Activated CD8-positive, alpha-beta memory T cell treated with anti-CD3 and anti-CD28 coated beads, Interleukin-2, amount 10 ng/mL, durations not matched to agents 7 days and 5 days (primary cell): ENCODE results near the gene LITAFD. TPM values are rescaled to one million over a fixed set of nuclear protein-coding genes. Genes with fewer than 3 reads are reported as not detected.

Source experiments
- ATAC-seq: fragments of 150-1000 bp; cut with Tn5 transposase; one replicate; pipeline ENCODE4 v1.10.0; 2021; ENCODE audit warnings: moderate library complexity
- CTCF ChIA-PET: fragments of 350-600 bp; sonication (Branson Sonifier 250); formaldehyde crosslinking; loops from one replicate; lab custom pipeline; 2021; ENCODE audit warnings: antibody characterized with exemption; lab: Charles Lee
- DNase-seq: peaks from one replicate; pipeline ENCODE4 v3.0.0-alpha.2; 2020
- H3K27ac Mint-ChIP-seq: one replicate; pipeline ENCODE4 v1.8.0; 2021; ENCODE audit warnings: mild to moderate bottlenecking, mixed read lengths
- H3K27me3 Mint-ChIP-seq: one replicate; pipeline ENCODE4 v1.8.0; 2021; ENCODE audit warnings: mixed read lengths
- H3K36me3 Mint-ChIP-seq: one replicate; pipeline ENCODE4 v1.8.0; 2021; ENCODE audit warnings: mild to moderate bottlenecking, mixed read lengths
- H3K4me1 Mint-ChIP-seq: one replicate; pipeline ENCODE4 v1.8.0; 2021; ENCODE audit warnings: mixed read lengths
- H3K4me3 Mint-ChIP-seq: one replicate; pipeline ENCODE4 v1.8.0; 2021; ENCODE audit warnings: mild to moderate bottlenecking, moderate library complexity, mixed read lengths
- H3K9me3 Mint-ChIP-seq: one replicate; pipeline ENCODE4 v1.8.0; 2022; ENCODE audit warnings: low read depth, mixed read lengths
- total RNA-seq, 2 experiments: library from RNA; stranded (reverse); gene quantifications; one replicate each; pipeline ENCODE4 v1.2.3, GENCODE V29; 2021

The LITAFD gene
- total RNA-seq, 2 experiments from 2014 or later, result not detected

DNA sequence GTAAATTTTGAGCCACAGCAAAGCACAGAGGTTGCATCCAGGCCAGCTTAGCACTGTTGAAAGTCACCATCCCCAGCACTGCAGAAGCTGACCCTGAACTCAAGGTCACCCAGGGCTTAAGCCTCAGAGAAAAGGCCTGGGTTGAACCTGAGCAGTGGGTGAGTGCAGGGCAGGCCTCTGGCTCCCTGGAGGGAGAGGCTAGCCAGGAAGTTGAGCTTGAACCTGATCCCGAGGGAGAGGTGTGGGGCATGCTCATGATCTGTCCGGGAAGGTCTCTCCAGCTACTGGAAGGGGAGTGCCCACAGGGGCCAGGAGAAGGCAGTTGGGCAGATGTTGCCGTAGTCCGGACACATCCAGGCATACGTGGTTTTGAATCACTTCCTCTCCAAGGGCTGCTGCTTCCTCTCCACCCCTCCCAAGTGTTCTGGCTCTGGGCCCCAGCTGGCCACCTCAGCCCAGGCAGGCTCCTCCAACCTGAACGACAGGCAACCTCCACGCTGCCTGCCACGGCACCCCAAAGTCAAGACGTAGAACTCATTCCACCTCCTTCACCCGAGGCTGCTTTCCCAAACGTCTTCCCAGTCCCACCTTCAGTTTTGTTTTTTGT is 31.8 kb upstream of the LITAFD start:
- DNase-seq (peak; percentile 40), ATAC-seq (peak; percentile 34)
- Mint-ChIP-seq H3K4me3 (no peak overlapping the region), H3K27me3 (no peaks in the 10 kb centered on the region), H3K36me3 (peaks cover 34% of the 10 kb centered on the region), H3K27ac (peak overlapping the region; percentile 71), H3K4me1 (peaks cover 39% of the 10 kb centered on the region), H3K9me3 (no peaks in the 10 kb centered on the region)
- CTCF ChIA-PET, result interaction anchor here (1.6 to 2.0 kb wide), 2 partner anchors 20 to 34 kb away, joined by 4 read pairs; no protein-coding TSS in a partner anchor

DNA sequence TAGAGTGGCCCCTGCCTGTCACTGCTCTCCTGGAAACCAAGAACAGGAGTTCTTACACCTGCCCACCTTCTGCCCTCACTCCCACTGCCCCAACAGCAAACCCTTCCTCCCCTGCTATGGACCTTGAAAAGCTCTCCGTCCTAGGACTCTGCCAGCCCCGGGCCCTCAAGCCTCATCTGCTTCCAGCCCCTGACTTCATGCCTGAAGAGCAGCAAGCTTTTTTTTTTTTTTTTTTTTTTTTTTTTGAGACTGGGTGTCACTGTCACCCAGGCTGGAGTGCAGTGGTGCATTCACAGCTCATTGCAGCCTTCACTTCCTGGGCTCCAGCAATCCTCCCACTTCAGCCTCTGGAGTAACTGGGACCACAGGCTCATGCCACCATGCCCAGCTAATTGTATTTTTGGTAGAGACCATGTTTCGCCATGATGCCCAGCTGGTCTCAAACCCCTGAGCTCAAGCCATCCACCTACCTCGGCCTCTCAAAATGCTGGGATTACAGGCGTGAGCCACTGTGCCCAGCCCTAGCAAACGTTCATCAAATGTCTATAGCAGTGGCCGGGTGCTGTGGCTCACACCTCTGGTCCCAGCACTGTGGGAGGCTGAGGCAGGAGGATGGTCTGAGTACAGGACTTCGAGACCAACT is 30.3 kb upstream of the LITAFD start:
- CTCF ChIA-PET, result interaction anchor here (0.9 to 2.0 kb wide), 6 partner anchors 16 to 41 kb away, joined by 3 to 7 read pairs (median 4); partner anchors contain the start of gene CARHSP1
- Mint-ChIP-seq H3K4me3 (no peak overlapping the region), H3K27me3 (no peaks in the 10 kb centered on the region), H3K9me3 (no peaks in the 10 kb centered on the region), H3K36me3 (peaks cover 45% of the 10 kb centered on the region), H3K27ac (peak overlapping the region; percentile 70), H3K4me1 (peaks cover 41% of the 10 kb centered on the region)
- no peak for DNase-seq
- no peak for ATAC-seq

DNA sequence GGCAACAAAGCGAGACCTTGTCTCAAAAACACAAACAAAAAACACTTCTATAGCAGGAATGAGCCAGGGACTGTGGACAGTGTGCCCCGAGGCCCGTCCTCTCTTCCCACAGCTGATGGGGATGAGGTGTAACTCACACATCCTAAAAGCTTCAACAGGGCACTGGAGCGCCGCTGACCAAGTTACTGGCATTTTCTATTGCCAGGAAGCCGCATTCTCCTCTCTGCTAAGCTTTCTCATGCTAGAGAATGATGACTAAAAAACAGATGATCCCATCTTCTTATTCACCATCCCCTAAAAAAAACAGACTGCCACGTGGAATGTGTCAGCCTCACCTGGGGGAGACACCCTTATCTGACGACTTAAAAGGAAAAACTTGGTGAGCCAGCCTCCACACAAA is 29.6 kb upstream of the LITAFD start:
- Mint-ChIP-seq H3K4me1 (peaks cover 43% of the 10 kb centered on the region), H3K36me3 (peaks cover 46% of the 10 kb centered on the region), H3K9me3 (no peaks in the 10 kb centered on the region), H3K4me3 (no peak overlapping the region), H3K27ac (no peak overlapping the region), H3K27me3 (no peaks in the 10 kb centered on the region)
- no peak for DNase-seq
- ATAC-seq, result no peak
- CTCF ChIA-PET, result interaction anchor here (0.9 to 1.7 kb wide), 4 partner anchors 16 to 41 kb away, joined by 3 to 7 read pairs (median 4); partner anchors contain the start of gene CARHSP1

DNA sequence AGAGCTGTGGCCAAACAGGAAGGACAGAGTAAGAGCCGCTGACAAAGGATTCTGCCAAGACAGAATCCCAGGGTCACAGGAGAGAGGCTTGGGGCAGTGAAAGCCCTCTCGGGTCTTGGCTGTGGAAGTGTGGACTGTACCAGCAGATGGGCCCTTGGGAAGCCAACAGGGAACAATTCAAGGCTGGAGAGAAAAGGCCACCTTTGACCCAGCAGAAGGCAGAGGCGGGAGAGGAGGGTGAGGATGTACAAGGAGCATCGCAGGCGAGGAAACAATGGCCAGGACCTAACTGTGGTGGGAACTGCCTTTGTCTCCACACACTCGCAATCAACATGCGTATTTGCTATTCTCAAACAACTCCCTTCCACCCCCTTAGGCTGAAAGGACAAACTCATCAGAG is 29.0 kb upstream of the LITAFD start:
- Mint-ChIP-seq H3K27ac (peak overlapping the region; percentile 66), H3K27me3 (no peaks in the 10 kb centered on the region), H3K4me3 (no peak overlapping the region), H3K36me3 (peaks cover 50% of the 10 kb centered on the region), H3K9me3 (no peaks in the 10 kb centered on the region), H3K4me1 (peaks cover 47% of the 10 kb centered on the region)
- ATAC-seq (no peak), DNase-seq (no peak)
- CTCF ChIA-PET, result interaction anchor here (1.7 to 2.7 kb wide), 2 partner anchors 15 to 27 kb away, joined by 7 to 16 read pairs; partner anchors contain the start of gene CARHSP1

DNA sequence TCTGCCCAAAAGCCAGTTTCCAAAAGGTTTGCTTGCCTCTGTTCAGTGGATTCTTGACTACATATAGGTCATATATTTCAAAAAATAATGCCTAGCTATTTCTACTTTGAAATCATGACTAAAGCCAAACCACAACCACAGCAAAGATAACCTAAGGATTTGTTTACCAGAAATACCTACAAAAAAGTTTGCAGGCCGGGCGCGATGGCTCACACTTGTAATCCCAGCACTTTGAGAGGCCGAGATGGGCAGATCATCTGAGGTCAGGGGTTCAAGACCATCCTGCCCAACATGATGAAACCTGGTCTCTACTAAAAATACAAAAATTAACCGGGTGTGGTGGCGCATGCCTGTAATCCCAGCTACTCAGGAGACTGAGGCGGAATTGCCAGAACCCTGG is 28.5 kb upstream of the LITAFD start:
- CTCF ChIA-PET, result interaction anchor here (2.7 kb wide), 1 partner anchor 26 kb away, joined by 16 read pairs; no protein-coding TSS in a partner anchor
- H3K4me3 Mint-ChIP-seq, result no peak overlapping the region
- DNase-seq (no peak), ATAC-seq (no peak)
- H3K27me3 Mint-ChIP-seq, result no peaks in the 10 kb centered on the region
- H3K9me3 Mint-ChIP-seq, result no peaks in the 10 kb centered on the region
- H3K4me1 Mint-ChIP-seq, result peaks cover 48% of the 10 kb centered on the region
- peak overlapping the region; percentile 66 for H3K27ac Mint-ChIP-seq
- peaks cover 52% of the 10 kb centered on the region for H3K36me3 Mint-ChIP-seq

DNA sequence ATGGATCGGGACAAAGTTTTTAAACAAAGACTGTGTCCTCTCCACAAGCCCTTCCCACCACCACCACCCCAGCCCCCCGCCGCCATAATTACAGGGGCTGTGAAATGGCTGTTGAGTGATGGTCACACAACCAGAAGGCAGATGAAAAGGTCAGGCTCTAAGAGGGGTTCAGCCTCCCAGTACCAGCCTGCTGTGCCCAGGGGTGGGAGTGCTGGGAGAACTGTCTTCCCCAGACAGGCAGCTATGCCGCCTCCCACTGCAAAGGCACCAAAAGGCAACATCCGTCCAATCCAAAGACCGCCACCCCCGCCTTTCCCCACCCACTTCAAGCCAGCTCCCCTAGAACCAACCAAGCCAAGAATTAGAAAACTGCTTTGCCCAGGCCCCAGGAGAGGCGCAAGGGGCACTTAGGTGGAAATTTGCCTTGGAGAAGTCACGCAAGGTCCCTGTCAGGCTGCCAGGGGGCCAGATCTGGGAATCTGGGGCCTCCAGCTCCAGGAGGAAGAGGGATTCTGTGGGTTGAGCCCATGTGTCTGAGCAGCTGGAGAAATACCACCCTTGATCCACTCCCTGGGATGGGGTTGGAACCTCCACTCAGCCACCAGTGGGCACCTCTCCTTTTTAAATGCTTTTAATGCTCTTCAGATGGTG is 27.7 kb upstream of the LITAFD start:
- peaks cover 49% of the 10 kb centered on the region for H3K4me1 Mint-ChIP-seq
- H3K9me3 Mint-ChIP-seq, result no peaks in the 10 kb centered on the region
- no peak for DNase-seq
- H3K36me3 Mint-ChIP-seq, result peaks cover 52% of the 10 kb centered on the region
- ATAC-seq, result no peak
- H3K27ac Mint-ChIP-seq, result no peak overlapping the region
- CTCF ChIA-PET, result interaction anchor here (1.2 to 2.7 kb wide), 2 partner anchors 26 to 29 kb away, joined by 3 to 16 read pairs; no protein-coding TSS in a partner anchor
- H3K27me3 Mint-ChIP-seq, result no peaks in the 10 kb centered on the region
- H3K4me3 Mint-ChIP-seq, result no peak overlapping the region

DNA sequence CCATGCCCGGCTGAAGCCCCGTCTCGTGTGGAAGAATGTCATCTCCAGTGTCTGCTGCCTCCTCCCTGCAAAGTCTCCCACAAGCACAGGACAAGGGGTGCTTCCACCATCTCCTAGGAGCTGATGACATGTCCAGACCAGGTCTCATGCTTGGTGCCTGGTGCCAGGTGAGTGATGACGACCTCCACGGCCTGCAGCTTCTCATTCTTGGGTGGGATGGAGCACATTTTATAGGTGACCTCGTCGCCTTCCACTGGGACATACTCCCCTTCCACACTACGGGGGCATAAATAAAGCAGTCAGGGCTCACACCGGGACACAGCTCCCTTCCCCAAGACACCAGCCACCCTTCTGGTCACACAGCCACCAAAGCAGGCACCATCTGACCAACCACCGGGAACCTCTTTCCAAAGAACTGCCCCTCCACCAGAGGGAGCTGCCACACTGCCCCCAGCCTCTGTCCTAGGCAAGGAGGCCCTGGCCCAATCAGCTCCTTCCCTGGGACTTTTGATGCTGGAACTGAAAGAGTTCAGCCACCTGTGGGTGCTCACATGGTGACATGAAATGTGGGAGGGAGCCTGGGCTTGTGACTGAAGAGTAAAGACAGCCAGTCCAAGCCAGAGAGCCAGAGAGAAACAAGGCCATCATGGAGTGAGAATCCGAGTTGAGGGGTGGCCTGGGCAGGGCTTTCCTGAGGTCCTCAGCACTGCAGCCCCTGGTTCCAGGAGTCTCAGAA is 26.9 kb upstream of the LITAFD start:
- Mint-ChIP-seq H3K4me1 (peaks cover 43% of the 10 kb centered on the region), H3K9me3 (no peaks in the 10 kb centered on the region), H3K4me3 (no peak overlapping the region), H3K36me3 (peaks cover 48% of the 10 kb centered on the region), H3K27ac (peak overlapping the region; percentile 23), H3K27me3 (no peaks in the 10 kb centered on the region)
- no peak for ATAC-seq
- CTCF ChIA-PET, result interaction anchor here (1.1 to 2.7 kb wide), 4 partner anchors 25 to 93 kb away, joined by 3 to 16 read pairs (median 3); no protein-coding TSS in a partner anchor
- DNase-seq, result no peak

DNA sequence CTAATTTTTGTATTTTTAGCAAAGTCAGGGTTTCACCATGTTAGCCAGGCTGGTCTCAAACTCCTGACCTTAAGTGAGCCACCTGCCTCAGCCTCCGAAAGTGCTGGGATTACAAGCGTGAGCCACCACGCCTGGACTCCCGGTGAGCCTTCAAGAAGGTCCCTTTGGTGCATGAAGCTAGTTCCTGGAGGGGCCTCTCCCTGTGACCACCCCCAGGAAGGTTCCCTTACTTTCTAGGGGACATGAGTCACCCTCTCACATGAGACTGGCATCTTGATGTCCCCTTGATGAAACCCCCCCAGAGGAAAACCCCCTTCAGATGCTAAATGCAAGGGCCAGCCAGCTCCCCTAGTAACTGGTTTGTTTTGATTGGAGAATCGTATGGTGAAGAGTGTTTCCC is 26.2 kb upstream of the LITAFD start:
- Mint-ChIP-seq H3K4me3 (no peak overlapping the region), H3K27ac (no peak overlapping the region), H3K4me1 (peaks cover 37% of the 10 kb centered on the region), H3K36me3 (peaks cover 44% of the 10 kb centered on the region), H3K27me3 (no peaks in the 10 kb centered on the region), H3K9me3 (no peaks in the 10 kb centered on the region)
- CTCF ChIA-PET, result interaction anchor here (1.1 to 1.4 kb wide), 3 partner anchors 30 to 93 kb away, joined by 3 read pairs; no protein-coding TSS in a partner anchor
- DNase-seq (no peak), ATAC-seq (no peak)

DNA sequence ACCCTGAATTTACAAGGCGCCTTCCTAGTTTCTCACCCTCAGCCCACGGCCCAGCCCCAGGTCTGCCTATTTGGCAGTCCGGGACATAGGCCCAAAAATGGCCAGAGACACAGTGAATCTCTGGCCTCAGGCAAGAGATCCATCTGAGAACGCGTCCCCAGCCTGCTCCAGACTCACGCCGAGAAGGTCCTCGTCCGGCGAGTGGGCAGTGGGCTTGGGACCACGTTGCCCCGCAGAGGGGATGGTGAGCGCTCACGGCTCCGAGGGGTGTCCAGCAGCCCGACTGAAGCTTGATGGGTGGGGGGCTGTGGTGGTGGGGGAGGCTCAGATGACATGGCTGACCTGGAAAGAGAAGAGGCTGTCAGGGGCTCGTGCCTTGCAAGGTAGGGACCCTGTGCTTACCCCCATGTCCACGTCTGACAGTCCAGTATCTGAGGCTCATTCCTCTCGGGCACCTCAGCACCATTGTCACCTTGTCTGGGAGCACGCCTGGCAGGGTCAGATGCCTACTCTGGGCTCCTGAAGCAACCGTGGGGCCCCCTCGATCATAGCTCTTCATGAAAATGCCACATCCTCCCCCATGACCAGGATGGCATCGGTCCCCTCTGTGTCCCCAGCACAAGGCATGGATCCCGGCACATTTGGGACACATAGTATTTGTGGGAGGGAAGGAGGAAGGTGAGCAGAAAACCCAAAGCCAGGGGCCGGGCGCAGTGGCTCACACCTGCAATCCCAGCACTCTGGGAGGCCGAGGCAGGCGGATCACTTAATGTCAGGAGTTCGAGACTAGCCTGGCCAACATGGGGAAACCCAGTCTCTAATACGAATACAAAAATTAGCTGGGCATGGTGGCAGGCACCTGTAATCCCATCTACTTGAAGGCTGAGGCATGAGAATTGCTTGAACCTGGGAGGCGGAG is 22.9 kb upstream of the LITAFD start:
- DNase-seq (no peak), ATAC-seq (no peak)
- peaks cover 27% of the 10 kb centered on the region for H3K4me1 Mint-ChIP-seq
- peak overlapping the region; percentile 28 for H3K27ac Mint-ChIP-seq
- H3K4me3 Mint-ChIP-seq, result no peak overlapping the region
- no peaks in the 10 kb centered on the region for H3K9me3 Mint-ChIP-seq
- peaks cover 33% of the 10 kb centered on the region for H3K36me3 Mint-ChIP-seq
- CTCF ChIA-PET, result interaction anchor here (1.4 to 1.7 kb wide), 2 partner anchors 21 kb away, joined by 3 to 4 read pairs; no protein-coding TSS in a partner anchor
- no peaks in the 10 kb centered on the region for H3K27me3 Mint-ChIP-seq

DNA sequence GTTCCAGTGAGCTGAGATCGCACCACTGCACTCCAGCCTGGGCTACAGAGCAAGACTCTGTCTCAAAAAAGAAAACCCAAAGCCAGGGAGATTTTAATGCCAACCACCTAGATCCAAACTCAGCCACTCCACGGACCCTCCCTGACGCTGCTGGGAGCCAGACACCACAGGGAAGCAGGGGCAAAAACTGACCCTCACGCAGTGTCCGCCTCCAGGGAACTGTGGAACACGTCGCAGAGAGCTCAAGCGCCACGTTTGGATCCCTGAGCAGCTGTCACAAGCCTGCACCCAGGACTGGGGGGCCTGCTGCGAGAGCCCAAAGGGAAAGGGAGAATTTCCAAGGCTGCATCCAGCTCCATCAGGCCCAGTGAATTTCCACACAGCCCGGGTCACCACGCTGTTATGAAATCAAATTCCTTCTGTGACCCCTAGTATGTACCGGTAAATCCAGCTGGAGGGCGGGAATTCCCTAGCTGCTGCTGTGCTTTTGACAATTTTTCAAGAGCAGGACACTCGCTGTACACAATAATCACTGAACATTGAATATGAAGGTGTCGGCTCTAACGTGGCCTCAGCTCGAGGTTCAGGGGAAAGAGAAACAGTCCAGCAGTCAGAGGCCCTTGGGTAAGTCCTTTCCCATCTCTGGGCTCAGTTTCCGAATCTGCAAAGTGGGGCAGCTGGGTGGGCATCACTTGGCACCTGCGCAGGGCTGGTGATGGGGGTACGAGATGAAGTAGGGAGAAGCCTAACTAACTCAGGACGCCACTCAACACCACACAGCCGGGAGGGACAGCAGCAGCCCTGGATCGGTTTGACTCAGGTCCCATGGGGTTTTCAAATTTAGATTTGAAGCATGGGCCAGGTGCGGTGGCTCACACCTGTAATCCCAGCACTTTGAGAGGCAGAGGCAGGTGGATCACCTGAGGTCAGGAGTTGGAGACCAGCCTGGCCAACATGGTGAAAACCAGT is 22.0 kb upstream of the LITAFD start:
- H3K9me3 Mint-ChIP-seq, result no peaks in the 10 kb centered on the region
- ATAC-seq (no peak), DNase-seq (no peak)
- CTCF ChIA-PET, result interaction anchor here (1.4 kb wide), 1 partner anchor 20 kb away, joined by 3 read pairs; no protein-coding TSS in a partner anchor
- no peak overlapping the region for H3K4me3 Mint-ChIP-seq
- peaks cover 31% of the 10 kb centered on the region for H3K36me3 Mint-ChIP-seq
- H3K4me1 Mint-ChIP-seq, result peaks cover 23% of the 10 kb centered on the region
- H3K27me3 Mint-ChIP-seq, result no peaks in the 10 kb centered on the region
- H3K27ac Mint-ChIP-seq, result no peak overlapping the region
